Body of pancreas (tissue), 4 donors: ENCODE data around the gene KIAA1671. TPM values are rescaled to one million over a fixed set of nuclear protein-coding genes. Genes with fewer than 3 reads are reported as not detected.

ENCODE experiments used
- ATAC-seq: fragments of 150-250 bp; one replicate; pipeline ENCODE4 v1.9.1; 2016
- DNase-seq, 4 donors: peaks; one replicate each; pipeline ENCODE4 v3.0.0-alpha.2; 2019
- H3K27ac ChIP-seq, 4 donors: fragments of 200-600 bp; sonication (generic); 1 replicate in 3 of 4; 2 replicates in 1 of 4; pipeline versions ENCODE4 v1.5.1 to v1.6.1; 2016 to 2019; ENCODE audit warnings: mild to moderate bottlenecking in 1 of 4, mixed read lengths in 1 of 4, moderate library complexity in 1 of 4
- H3K27me3 ChIP-seq, 2 donors: fragments of 200-600 bp; sonication (generic); one replicate each; pipeline ENCODE4 v1.6.0; 2016; ENCODE audit warnings: mild to moderate bottlenecking in 1 of 2
- H3K36me3 ChIP-seq, 2 donors: fragments of 200-600 bp; sonication (generic); replicated peaks in 1 of 2; 2 replicates each; pipeline ENCODE4 v1.5.1; 2016; ENCODE audit warnings: low read depth in 2 of 2; ENCODE audit not compliant: insufficient read depth in 1 of 2
- H3K4me1 ChIP-seq: fragments of 200-600 bp; sonication (generic); one replicate; pipeline ENCODE4 v1.6.0; 2016
- H3K4me3 ChIP-seq, 2 donors: fragments of 200-600 bp; sonication (generic); 1 replicate in 1 of 2; 2 replicates in 1 of 2; pipeline ENCODE4 v1.5.1; 2016 to 2019
- H3K9me3 ChIP-seq, 3 donors: fragments of 200-600 bp; sonication (generic); 1 replicate in 2 of 3; 2 replicates in 1 of 3; pipeline ENCODE4 v1.5.1; 2016
- POLR2A ChIP-seq, 3 donors: fragments of 450-650 bp; IDR thresholded peaks; one replicate each; pipeline ENCODE4 v1.6.1; 2016; ENCODE audit warnings: antibody characterized with exemption in 3 of 3, mild to moderate bottlenecking in 2 of 3
- WGBS, 2 donors: methylation state at CpG; one replicate each; pipeline ENCODE4 v1.1.5; 2017; 5-methylcytosine and 5-hydroxymethylcytosine counted together
- intact Hi-C: fragments of 100-400 bp; cut with DNase I; formaldehyde crosslinking; loops from one replicate; pipeline ENCODE4 v1.15.1; 2023
- total RNA-seq, 2 donors: library from RNA; depleted of rRNA; stranded (reverse); fragments of >200 nt; gene quantifications; one replicate each; pipeline ENCODE4 v1.1.0, GENCODE V29; 2016
- TF ChIP-seq, protein P1 (sequence below), 7 experiments: fragments of 450-650 bp in 4 of 7; fragments of 200-600 bp in 3 of 7; sonication (generic) in 3 of 7; IDR thresholded peaks; one replicate each; pipeline ENCODE4 v1.5.1; 2016 to 2019; ENCODE audit warnings: antibody characterized with exemption in 7 of 7

Gene KIAA1671
- total RNA-seq, 2 donors from 2014 or later, result 24.9 to 79.8 TPM

DNA sequence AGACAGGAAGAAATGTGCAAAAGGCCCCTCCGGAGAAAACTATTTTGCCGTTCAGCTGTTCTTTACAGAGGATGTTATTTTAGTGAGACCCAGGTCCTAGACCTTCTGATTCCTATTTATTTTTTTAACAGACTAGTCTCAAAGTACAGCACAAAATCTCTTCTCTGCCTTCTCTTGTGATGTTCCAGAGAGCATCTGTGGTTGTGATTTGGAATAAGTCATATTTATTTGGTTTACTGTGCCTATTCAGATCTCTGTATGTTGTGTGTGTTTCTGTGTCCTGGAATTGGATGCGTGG is 26.1 kb upstream of the KIAA1671 start:
- TF ChIP-seq, protein P1, sequence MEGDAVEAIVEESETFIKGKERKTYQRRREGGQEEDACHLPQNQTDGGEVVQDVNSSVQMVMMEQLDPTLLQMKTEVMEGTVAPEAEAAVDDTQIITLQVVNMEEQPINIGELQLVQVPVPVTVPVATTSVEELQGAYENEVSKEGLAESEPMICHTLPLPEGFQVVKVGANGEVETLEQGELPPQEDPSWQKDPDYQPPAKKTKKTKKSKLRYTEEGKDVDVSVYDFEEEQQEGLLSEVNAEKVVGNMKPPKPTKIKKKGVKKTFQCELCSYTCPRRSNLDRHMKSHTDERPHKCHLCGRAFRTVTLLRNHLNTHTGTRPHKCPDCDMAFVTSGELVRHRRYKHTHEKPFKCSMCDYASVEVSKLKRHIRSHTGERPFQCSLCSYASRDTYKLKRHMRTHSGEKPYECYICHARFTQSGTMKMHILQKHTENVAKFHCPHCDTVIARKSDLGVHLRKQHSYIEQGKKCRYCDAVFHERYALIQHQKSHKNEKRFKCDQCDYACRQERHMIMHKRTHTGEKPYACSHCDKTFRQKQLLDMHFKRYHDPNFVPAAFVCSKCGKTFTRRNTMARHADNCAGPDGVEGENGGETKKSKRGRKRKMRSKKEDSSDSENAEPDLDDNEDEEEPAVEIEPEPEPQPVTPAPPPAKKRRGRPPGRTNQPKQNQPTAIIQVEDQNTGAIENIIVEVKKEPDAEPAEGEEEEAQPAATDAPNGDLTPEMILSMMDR (IDR thresholded peaks at IDR 0.05), result no peak
- TF ChIP-seq POLR2A (IDR thresholded peaks at IDR 0.05), result no peak
- 64 to 93% methylated on average over 3 of the region's 3 CpGs for WGBS, 2 donors
- no peak overlapping the region for H3K4me3 ChIP-seq

DNA sequence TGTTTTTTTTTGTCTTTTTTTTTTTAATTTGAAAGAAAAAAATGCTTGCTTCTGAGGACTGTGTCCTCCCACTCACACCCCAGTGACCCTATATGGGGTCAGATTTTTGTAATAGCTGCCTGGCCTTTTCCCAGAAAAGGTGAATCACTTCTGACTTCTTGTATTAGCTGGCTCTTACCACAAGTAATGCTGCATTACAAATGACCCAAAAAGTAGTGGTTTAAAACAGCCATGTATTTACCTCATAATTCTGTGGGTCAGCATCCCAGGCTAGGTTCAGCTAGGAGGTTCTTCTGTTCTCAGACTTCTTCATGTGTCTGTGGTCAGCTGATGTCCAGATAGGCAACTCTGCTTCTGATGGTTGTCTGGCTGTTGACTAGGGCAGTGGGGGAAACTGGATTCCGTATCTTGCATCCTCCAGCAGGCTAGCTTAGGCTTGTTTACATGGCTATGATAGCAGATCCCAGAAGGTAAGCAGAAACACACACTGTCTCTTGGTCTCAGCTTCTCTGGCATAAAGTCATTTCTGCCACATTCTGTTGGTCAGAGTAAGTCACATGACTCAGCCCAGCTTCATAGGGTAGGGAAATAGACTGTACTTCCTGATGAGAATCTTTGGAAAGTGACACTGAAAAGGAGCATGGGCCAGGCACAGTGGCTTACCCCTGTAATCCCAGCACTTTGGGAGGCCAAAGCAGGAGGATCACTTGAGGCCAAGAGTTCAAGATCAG is 25.5 kb upstream of the KIAA1671 start:
- Histone ChIP-seq H3K4me3 (no peak overlapping the region), H3K36me3 (no peaks in the 10 kb centered on the region), H3K27me3 (no peaks in the 10 kb centered on the region), H3K27ac (no peak overlapping the region), H3K9me3 (no peaks in the 10 kb centered on the region), H3K4me1 (no peaks in the 10 kb centered on the region)
- ATAC-seq (no peak), DNase-seq (no peak)
- 88% methylated on average over 1 of the region's 1 CpG; no CpG with 5 or more reads in 1 of the 2 donors for WGBS, 2 donors
- intact Hi-C loops, result no loop called here
- TF ChIP-seq POLR2A (IDR thresholded peaks at IDR 0.05), result no peak

More for the DNA sequence above, 26.1 kb upstream of the KIAA1671 start:
- H3K4me1 ChIP-seq, result no peaks in the 10 kb centered on the region
- intact Hi-C loops, result no loop called here
- no peak for DNase-seq
- H3K27me3 ChIP-seq, result no peaks in the 10 kb centered on the region
- H3K36me3 ChIP-seq, result no peaks in the 10 kb centered on the region
- no peaks in the 10 kb centered on the region for H3K9me3 ChIP-seq
- ATAC-seq, result no peak
- no peak overlapping the region for H3K27ac ChIP-seq

DNA sequence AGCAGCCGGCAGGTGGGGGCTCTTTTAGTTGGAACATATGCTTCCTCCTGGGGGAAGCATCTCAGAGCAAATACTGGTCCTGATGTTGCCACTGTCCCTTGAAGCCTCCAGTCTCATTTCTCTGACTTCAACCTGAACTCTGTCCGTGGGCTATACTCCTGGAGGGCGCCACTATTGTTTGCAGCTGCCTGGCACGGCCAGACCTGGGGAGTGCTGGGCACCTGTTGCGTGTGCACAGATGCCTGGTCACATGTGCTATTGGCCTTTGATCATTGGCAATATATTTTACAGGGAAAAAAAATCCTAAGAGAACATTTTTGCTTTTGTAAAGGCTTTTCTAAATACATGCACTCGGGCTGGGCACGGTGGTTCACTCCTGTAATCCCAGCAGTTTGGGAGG is 24.2 kb upstream of the KIAA1671 start:
- intact Hi-C loops, result no loop called here

DNA sequence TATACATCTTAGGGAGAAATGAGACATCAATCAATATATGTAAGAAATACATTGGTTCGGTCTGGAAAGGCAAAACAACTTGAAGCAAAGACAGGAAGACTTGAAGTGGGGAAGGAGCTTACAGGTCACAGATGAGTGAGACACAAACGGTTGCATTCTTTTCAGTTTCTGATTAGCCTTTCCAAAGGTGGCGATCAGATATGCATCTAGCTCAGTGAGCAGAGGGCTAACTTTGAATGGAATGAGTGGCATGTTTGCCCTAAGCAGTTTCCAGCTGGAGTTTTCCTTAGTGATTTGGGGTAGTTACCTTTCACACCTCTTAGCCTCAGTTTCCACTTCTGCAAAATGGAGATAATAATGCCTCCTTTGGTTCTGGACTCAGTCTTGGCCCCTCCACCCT is 21.8 kb upstream of the KIAA1671 start:
- H3K4me1 ChIP-seq, result no peaks in the 10 kb centered on the region
- TF ChIP-seq POLR2A (IDR thresholded peaks at IDR 0.05), result no peak
- TF ChIP-seq, protein P1 (IDR thresholded peaks at IDR 0.05), result no peak
- no peak overlapping the region for H3K27ac ChIP-seq
- H3K36me3 ChIP-seq, result no peaks in the 10 kb centered on the region
- H3K9me3 ChIP-seq, result no peaks in the 10 kb centered on the region
- DNase-seq (no peak), ATAC-seq (no peak)
- intact Hi-C loops, result no loop called here
- H3K4me3 ChIP-seq, result no peak overlapping the region
- no peaks in the 10 kb centered on the region for H3K27me3 ChIP-seq
- 77 to 84% methylated on average over 3 of the region's 3 CpGs for WGBS, 2 donors

More for the DNA sequence above, 24.2 kb upstream of the KIAA1671 start:
- Histone ChIP-seq H3K27ac (no peak overlapping the region), H3K27me3 (no peaks in the 10 kb centered on the region), H3K4me1 (no peaks in the 10 kb centered on the region), H3K4me3 (no peak overlapping the region), H3K36me3 (no peaks in the 10 kb centered on the region), H3K9me3 (no peaks in the 10 kb centered on the region)
- TF ChIP-seq POLR2A (IDR thresholded peaks at IDR 0.05), result no peak
- TF ChIP-seq, protein P1 (IDR thresholded peaks at IDR 0.05), result no peak
- no peak for ATAC-seq
- WGBS, 2 donors, result 81 to 90% methylated on average over 5 to 7 of the region's 7 CpGs
- DNase-seq, result no peak

DNA sequence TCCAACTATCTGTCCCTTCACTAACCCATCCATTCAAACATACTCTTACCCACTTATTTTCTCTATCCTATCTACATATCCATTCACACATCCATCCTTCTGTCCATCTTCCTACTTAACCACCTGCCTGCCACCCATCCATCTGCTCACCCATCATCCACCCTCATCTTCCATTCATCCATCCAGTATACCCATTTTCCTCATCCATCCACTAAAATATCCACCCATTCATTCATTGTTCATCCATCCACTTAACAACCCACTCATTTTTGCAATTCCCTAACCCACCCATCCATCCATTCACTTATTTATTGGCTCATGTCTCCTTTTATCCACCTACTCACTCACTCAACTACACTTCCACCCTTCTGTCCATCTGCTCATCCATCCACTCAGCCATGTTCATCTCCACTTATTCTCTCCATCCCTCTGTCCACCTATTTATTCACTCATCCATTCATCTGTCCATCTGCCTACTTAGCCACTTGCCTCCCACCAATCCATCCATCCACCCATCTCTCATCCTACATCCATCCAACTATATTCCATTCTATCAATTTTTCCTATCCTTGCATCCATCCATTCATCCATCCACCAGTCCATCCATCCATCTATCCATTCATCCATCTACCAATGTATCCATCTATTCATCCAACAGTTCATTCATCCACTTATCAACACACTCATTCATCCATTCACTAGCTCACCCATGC is 16.6 kb upstream of the KIAA1671 start:
- ATAC-seq (no peak), DNase-seq (no peak)
- Histone ChIP-seq H3K36me3 (no peaks in the 10 kb centered on the region), H3K27me3 (no peaks in the 10 kb centered on the region), H3K4me3 (no peak overlapping the region), H3K4me1 (peaks cover 11% of the 10 kb centered on the region), H3K9me3 (no peaks in the 10 kb centered on the region), H3K27ac (no peak overlapping the region)
- intact Hi-C loops, result loop anchor here (5.0 kb wide), 1 partner anchor 111 kb away; no protein-coding TSS in a partner anchor
- TF ChIP-seq POLR2A (IDR thresholded peaks at IDR 0.05), result no peak
- TF ChIP-seq, protein P1 (IDR thresholded peaks at IDR 0.05), result no peak
